ENCODE data around the gene ERG28. TPM values are rescaled to one million over a fixed set of nuclear protein-coding genes. Genes with fewer than 3 reads are reported as not detected.

Gene ERG28
- total RNA-seq, 2 donors from 2014 or later: 19.4 to 21.2 TPM

DNA sequence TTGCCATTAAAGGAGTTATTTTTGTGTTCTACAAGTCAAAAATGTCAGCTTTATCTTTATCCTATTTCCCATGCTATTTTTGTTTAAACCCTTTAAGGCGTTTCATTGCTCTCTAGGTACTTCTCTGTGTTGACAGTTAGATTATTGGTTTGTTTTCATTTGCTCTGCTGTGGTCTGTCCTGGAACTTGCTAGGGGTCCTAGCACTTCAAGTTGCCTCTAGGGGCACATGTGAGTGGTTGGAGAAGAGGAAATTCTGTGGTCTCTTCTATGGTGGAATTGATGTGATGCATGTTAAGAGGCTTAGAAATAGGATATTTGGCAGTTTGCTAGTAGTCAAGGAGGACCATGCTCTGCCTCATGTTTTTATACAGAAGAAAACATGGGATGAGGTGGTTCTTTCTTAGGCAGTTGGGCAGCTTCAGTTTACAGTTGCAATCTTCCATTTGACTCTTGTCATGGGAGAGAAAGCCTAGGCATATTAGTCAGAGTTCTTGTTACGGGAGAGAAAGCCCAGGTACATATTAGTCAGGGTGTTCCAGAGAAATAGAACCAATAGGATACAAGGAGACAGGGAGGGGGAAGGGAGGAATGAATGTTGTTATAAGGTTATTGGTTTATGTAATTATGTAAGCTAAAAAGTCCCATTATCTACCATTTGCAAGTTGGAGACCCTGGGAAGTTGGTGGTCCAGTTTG, 14.7 kb upstream of the ERG28 start:
- ATAC-seq (replicated peaks): no peak
- Mint-ChIP-seq H3K9me3 (no peaks in the 10 kb centered on the region), H3K4me1 (peaks cover 22% of the 10 kb centered on the region), H3K36me3 (ENCODE audit: low read depth) (peaks cover 50% of the 10 kb centered on the region), H3K4me3 (no peak overlapping the region), H3K27ac (no peak overlapping the region), H3K27me3 (no peaks in the 10 kb centered on the region)

DNA sequence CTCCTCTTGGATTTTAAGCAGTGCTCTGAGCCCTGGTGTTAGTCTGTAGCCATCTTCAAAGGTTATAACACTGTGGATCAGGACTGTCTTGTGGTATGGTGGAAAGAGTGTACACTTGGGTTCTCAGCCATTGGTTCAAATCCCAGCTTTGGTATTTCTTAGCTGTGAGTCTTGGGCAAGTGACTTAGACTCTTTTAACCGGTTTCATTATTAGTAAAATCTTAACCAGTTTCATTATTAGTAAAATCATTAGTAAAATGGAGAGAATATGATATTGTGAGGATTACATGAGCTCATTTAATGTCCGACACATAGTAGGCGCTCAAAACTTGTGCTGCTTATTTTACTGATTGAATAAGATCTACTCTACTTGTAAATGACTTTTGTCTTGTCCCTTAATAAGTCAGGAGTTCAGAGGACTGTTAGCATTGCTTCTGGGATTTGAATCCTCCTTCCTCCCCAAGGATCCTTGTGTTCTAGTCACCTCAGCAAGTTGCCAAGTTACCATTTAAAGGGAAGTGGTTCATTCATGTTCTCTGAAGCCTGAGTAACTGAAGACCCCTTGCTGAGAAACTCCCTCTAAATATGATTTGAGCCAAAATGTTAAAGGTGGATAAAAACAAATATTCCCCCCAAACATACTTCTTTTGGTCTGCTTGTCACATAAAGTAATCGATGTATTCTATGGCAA, 12.8 kb upstream of the ERG28 start:
- Mint-ChIP-seq H3K27ac (peak overlapping the region; percentile 53), H3K27me3 (no peaks in the 10 kb centered on the region), H3K36me3 (ENCODE audit: low read depth) (peaks cover 69% of the 10 kb centered on the region), H3K4me1 (peaks cover 22% of the 10 kb centered on the region), H3K9me3 (no peaks in the 10 kb centered on the region), H3K4me3 (peak overlapping the region; percentile 8)
- peak; percentile 93 for ATAC-seq (replicated peaks)

DNA sequence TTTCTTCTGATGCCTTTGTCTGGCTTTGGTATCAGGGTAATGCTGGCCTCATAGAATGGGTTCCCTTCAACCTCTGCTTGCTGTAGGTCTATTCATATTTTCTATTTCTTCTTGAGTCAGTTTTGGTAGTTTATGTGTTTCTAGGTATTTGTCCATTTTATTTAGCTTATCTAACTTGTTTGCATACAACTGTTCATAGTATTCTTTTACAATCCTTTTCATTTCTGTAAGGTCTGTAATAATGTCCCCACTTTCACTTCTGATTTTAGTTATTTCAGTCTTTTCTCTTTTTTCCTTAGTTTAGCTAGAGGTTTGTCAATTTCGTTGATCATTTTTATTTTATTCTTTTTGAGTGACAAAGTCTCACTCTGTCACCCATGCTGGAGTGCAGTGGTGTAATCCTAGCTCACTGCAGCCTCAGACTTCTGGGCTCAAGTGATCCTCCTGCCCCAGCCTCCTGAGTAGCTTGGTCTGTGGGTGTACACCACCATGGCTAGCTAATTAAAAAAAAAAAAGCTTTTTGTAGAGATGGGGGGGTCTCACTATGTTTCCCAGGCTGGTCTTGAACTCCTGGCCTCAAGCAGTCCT, 12.0 kb upstream of the ERG28 start:
- Mint-ChIP-seq H3K4me3 (peak overlapping the region; percentile 8), H3K9me3 (no peaks in the 10 kb centered on the region), H3K4me1 (peaks cover 18% of the 10 kb centered on the region), H3K27ac (peak overlapping the region; percentile 53), H3K36me3 (ENCODE audit: low read depth) (peaks cover 65% of the 10 kb centered on the region), H3K27me3 (no peaks in the 10 kb centered on the region)
- ATAC-seq (replicated peaks): peak; percentile 56

DNA sequence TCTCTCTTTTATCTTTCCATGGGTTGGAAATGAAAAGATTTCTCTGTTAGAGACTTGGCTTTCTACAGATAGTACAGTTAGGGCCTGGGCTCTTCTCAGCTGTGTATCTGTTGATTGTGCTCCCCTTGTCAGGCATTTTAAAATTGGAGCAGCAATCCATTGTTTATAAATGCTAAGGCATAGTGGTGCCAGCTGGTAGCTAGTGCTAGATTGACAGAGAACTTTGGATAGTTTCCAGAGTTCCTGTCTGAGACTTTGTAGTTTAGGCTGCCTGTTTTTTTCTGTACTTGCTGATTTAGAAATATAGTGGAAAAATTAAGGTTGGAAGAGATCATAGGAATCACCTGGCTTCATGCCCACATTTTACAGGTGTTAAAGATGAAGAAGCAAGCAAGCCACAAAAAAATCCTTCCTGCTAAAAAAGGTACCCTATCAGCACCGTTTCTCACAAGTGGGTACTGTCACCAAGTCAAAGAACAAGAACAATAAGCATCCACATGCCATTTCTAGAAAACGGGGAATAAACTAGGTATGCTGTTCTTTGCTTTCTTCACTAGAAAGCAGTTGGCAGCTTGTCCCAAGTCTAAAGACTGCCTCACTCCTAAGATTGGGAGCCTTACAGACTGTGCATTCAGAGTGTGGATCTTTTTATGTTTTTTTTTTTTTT, 6.6 kb upstream of the ERG28 start:
- H3K36me3 Mint-ChIP-seq (ENCODE audit: low read depth): peaks cover 67% of the 10 kb centered on the region
- H3K27ac Mint-ChIP-seq: no peak overlapping the region
- H3K9me3 Mint-ChIP-seq: no peaks in the 10 kb centered on the region
- no peaks in the 10 kb centered on the region for H3K4me1 Mint-ChIP-seq
- H3K4me3 Mint-ChIP-seq: no peak overlapping the region
- H3K27me3 Mint-ChIP-seq: no peaks in the 10 kb centered on the region
- no peak for ATAC-seq (replicated peaks)

DNA sequence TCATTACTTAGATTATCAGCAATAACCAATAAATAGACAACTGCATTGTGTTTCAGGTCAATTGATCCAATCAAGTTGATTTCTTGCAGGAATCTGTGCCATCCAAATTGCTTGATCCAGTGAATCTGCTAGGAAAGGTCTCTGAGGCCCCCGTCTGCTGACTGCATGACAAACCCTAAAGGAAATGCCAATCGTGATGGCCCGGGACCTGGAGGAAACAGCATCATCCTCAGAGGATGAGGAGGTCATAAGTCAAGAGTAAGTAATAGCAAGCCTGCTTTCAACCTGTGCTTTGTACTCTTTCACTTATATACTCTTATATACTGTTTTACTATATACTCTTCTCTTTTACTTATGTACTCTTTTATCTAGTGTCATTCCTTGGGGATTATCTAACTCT, 2.3 kb upstream of the ERG28 start:
- Mint-ChIP-seq H3K36me3 (ENCODE audit: low read depth) (peaks cover 40% of the 10 kb centered on the region), H3K27ac (no peak overlapping the region), H3K4me3 (no peak overlapping the region), H3K27me3 (no peaks in the 10 kb centered on the region), H3K4me1 (peaks cover 9% of the 10 kb centered on the region), H3K9me3 (no peaks in the 10 kb centered on the region)
- no peak for ATAC-seq (replicated peaks)

DNA sequence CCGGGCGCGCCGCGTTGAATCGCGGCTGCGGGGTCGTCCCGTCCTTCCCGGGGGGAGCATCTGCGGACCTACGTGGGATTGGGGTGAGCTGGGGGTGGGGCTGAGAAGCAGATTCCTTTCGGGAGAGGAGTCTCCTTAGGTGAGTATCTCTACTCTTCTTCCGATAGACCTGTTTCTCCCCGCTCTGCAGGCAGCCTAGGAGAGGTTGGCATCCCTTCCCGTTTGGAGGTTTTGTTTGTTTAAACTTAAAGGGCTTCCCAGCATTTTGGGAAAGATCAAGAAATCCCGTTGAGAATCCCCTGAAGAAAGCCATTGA, 781 bp upstream of the ERG28 start:
- peaks cover 9% of the 10 kb centered on the region for H3K4me1 Mint-ChIP-seq
- H3K36me3 Mint-ChIP-seq (ENCODE audit: low read depth): peaks cover 45% of the 10 kb centered on the region
- no peaks in the 10 kb centered on the region for H3K9me3 Mint-ChIP-seq
- peak overlapping the region; percentile 97 for H3K27ac Mint-ChIP-seq
- ATAC-seq (replicated peaks): no peak
- H3K4me3 Mint-ChIP-seq: peak overlapping the region; percentile 98
- no peaks in the 10 kb centered on the region for H3K27me3 Mint-ChIP-seq

DNA sequence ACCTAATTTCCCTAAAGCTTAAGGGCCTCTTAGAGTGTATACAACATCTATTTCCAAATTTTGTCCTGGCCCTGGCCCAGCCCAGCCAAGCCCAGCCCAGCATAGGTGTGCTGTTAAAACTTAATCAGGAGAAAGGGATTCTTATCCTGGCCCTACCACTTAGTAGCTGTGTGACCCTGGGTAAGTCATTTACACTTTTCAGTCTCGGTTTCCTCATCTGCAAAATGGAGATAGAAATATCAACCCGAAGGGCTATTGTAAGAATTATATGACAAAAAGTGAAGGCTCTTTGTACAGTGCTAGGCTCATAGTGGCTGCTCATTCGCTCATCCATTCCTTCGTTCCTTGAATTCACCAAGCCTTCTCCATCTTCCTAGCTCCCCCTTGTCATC, 442 bp downstream of the ERG28 start:
- peaks cover 49% of the 10 kb centered on the region for H3K36me3 Mint-ChIP-seq (ENCODE audit: low read depth)
- no peaks in the 10 kb centered on the region for H3K9me3 Mint-ChIP-seq
- no peaks in the 10 kb centered on the region for H3K27me3 Mint-ChIP-seq
- peak overlapping the region; percentile 98 for H3K4me3 Mint-ChIP-seq
- ATAC-seq (replicated peaks): no peak
- peaks cover 9% of the 10 kb centered on the region for H3K4me1 Mint-ChIP-seq
- peak overlapping the region; percentile 97 for H3K27ac Mint-ChIP-seq

DNA sequence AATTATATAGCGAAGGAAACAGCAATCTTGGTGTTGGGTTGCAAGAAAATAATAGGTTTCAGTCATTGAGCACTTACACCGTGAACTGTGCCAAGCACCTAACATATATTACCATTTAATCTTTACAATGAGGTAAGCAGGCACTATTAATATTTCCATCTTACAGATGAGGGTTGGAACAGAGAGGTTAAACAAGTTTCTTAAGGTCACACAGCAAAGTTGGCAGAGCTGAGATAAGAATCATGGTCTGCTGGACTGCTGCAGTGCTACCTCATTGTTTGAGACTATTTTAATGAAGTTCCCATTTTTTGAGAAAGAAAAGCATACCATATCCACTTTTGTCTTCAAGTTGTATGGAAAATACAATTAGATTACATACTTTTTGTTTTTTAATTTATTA, 1.7 kb downstream of the ERG28 start:
- ATAC-seq (replicated peaks): no peak
- H3K9me3 Mint-ChIP-seq: no peaks in the 10 kb centered on the region
- H3K27ac Mint-ChIP-seq: no peak overlapping the region
- H3K4me1 Mint-ChIP-seq: peaks cover 9% of the 10 kb centered on the region
- no peaks in the 10 kb centered on the region for H3K27me3 Mint-ChIP-seq
- H3K36me3 Mint-ChIP-seq (ENCODE audit: low read depth): peaks cover 55% of the 10 kb centered on the region
- peak overlapping the region; percentile 31 for H3K4me3 Mint-ChIP-seq

DNA sequence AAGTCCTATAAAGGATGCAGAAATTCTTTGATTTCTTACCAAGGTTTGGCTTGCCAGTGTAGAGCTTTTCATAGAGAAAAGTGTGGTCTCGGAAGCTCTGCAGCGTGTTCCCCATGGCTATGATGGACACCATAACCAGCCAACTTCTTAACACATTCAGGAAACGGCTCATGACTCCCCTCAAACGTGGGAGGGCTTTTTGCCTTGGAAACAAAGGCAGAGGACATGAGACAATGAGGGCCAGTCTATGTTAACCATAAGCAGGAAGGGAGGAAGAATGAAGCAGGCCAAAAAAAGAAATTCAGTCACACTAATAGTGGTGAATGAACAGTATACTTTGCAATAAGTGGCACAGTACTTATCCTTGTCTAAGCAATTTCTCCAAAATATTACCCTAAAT, 3.3 kb downstream of the ERG28 start:
- H3K9me3 Mint-ChIP-seq: no peaks in the 10 kb centered on the region
- no peaks in the 10 kb centered on the region for H3K27me3 Mint-ChIP-seq
- no peak overlapping the region for H3K4me3 Mint-ChIP-seq
- peak overlapping the region; percentile 53 for H3K27ac Mint-ChIP-seq
- peaks cover 66% of the 10 kb centered on the region for H3K36me3 Mint-ChIP-seq (ENCODE audit: low read depth)
- H3K4me1 Mint-ChIP-seq: peaks cover 9% of the 10 kb centered on the region
- no peak for ATAC-seq (replicated peaks)

DNA sequence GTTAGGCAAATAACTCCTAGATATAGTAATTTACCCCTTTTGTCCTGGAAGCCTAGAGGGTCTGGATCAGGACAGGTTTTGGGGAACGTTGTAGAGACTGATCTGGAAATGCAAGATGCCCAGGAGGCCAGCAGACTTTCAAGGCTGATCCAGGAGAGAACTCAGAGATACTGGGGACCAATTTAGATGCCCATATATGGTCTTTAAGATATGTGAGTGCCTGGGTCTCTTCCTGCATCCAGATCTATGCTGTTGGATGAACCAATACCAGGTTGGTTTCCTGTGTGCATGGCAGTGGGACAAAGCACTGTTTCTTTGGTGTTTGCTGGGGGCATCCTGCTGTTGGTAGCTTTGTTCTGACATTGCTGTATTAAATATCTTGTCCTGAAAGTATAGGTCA, 5.4 kb downstream of the ERG28 start:
- Mint-ChIP-seq H3K9me3 (no peaks in the 10 kb centered on the region), H3K27me3 (no peaks in the 10 kb centered on the region), H3K4me3 (no peak overlapping the region), H3K27ac (no peak overlapping the region), H3K4me1 (peaks cover 4% of the 10 kb centered on the region), H3K36me3 (ENCODE audit: low read depth) (peaks cover 76% of the 10 kb centered on the region)
- ATAC-seq (replicated peaks): no peak

DNA sequence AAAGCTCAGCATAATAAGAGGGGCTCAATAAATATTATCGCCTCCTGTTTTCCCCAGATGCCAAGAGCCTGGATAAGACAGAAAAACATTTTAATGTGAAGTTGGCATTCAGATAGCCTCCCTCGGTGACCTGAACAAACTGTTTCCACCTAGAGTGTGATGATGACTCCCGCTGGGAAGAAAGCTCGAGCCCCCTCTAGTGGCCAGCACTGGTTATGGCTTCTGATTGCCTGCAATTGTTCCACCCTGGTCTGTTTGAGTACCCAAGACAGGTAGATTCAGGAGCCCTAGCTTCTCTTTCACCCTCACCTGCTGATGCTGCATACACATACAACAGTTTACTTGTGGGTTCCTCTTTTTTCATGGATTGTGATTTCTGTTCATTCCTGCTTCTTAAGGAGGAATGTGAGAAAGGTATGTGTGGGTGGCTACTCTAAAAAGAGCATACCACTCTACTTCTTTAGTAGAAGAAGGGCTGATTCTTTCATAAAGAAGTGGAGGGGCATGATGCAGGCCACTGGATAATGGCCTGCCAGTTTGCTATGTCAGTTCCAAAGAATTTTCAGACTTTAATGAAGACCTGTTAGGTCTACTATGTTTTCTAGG, 6.4 kb downstream of the ERG28 start:
- no peaks in the 10 kb centered on the region for H3K4me1 Mint-ChIP-seq
- H3K4me3 Mint-ChIP-seq: no peak overlapping the region
- peaks cover 86% of the 10 kb centered on the region for H3K36me3 Mint-ChIP-seq (ENCODE audit: low read depth)
- H3K27ac Mint-ChIP-seq: no peak overlapping the region
- H3K27me3 Mint-ChIP-seq: no peaks in the 10 kb centered on the region
- H3K9me3 Mint-ChIP-seq: no peaks in the 10 kb centered on the region
- peak; percentile 97 for ATAC-seq (replicated peaks)

DNA sequence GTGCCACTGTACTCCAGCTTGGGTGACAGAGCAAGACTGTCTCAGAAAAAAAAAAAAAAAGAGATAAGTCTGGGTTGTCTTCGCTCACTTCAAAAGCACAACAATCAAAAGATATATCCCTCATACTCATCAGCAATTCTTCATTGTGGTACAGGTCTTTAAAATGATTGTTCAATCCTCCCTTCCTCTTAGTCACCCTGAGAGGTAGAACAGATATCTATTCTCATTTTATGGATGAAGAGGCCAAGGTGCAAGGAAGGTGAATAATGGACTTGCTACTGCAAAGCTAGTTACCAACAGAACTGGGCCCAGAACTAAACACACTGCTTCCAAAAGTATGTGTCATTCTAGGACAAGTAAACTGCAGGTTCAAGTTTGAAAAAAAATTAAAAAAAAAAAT, 7.1 kb downstream of the ERG28 start:
- Mint-ChIP-seq H3K4me1 (no peaks in the 10 kb centered on the region), H3K4me3 (no peak overlapping the region), H3K27me3 (no peaks in the 10 kb centered on the region), H3K9me3 (no peaks in the 10 kb centered on the region), H3K36me3 (ENCODE audit: low read depth) (peaks cover 93% of the 10 kb centered on the region), H3K27ac (no peak overlapping the region)
- peak; percentile 43 for ATAC-seq (replicated peaks)

DNA sequence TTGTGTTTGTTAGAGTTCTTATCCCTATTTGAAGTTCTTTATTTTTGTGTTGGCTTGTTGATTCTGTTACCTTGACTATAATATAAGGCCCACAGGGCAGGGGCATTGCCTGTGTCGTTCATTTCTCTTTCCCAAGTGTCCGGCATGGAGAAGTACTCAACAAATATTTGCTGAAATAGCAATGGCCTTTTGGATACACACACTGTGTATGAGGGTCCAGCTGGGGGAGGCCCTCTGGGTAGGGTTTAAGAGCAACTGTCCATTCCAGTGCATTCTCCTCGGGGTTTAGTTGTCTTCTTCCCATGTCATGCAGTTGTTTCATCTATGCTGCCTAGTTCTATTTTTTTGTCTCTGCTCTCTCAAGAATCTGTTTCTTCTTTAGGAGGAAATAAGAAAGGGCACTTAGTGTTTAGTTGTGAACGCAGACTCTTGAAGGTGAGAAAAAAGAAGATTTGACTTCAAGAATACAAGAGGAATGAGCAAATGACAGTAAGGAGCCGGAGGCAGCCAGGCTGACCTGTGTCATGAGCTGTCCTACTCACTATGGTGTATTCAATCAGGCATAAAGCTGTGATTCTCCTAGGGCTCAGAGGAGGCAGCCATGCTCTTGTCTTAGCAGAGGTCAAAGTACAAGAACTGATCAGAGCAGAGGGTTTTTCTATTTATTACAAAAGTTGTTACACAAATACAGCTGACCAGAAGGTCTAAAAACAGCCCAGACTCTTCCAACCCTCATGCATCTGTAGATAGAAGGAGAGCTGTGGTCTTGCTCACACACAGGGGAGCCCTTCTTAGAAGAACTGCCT, 10.2 kb downstream of the ERG28 start:
- no peaks in the 10 kb centered on the region for H3K9me3 Mint-ChIP-seq
- no peaks in the 10 kb centered on the region for H3K4me1 Mint-ChIP-seq
- no peak overlapping the region for H3K4me3 Mint-ChIP-seq
- ATAC-seq (replicated peaks): no peak
- peaks cover 97% of the 10 kb centered on the region for H3K36me3 Mint-ChIP-seq (ENCODE audit: low read depth)
- H3K27me3 Mint-ChIP-seq: no peaks in the 10 kb centered on the region
- H3K27ac Mint-ChIP-seq: peak overlapping the region; percentile 8

DNA sequence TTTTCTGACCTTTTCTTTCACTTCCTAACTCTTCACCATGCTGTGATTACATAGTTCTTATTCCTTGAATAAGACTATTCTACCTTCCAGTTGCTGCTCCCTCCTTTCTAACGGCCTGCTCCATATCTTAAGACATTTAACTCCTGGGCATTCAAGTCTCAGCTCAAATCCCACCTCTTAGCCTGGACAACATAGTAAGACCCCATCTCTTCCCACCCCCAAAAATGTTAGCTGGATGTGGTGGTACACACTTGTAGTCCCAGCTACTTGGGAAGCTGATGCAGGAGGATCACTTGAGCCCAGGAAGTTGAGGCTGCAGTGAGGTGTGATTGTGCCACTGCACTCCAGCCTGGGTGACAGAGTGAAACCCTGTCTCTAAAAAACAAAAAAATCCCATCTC, 10.9 kb downstream of the ERG28 start:
- Mint-ChIP-seq H3K27ac (peak overlapping the region; percentile 8), H3K4me3 (no peak overlapping the region), H3K4me1 (no peaks in the 10 kb centered on the region), H3K27me3 (no peaks in the 10 kb centered on the region), H3K36me3 (ENCODE audit: low read depth) (peaks cover 93% of the 10 kb centered on the region), H3K9me3 (no peaks in the 10 kb centered on the region)
- no peak for ATAC-seq (replicated peaks)

All from activated T-helper 17 cell treated with anti-CD3 and anti-CD28 coated beads, Interleukin-2, amount 50 U/mL, for 72 hours (primary cell).